CD4-positive, alpha-beta T cell (primary cell): Measurements from ENCODE around the gene PNKP. TPM values are rescaled to one million over a fixed set of nuclear protein-coding genes. Genes with fewer than 3 reads are reported as not detected.
A peak's percentile ranks its signal among the peaks of the same experiment; 100 is the strongest.

Source experiments
- ATAC-seq: fragments of 200-7000 bp; cut with Tn5 transposase; one replicate; pipeline ENCODE4 v1.10.0; 2022; ENCODE audit warnings: mild to moderate bottlenecking; ENCODE audit not compliant: poor library complexity
- CTCF ChIA-PET: fragments of 350-600 bp; sonication (Branson Sonifier 250); formaldehyde crosslinking; loops from one replicate; lab custom pipeline; 2021; ENCODE audit warnings: antibody characterized with exemption, inconsistent platforms; lab: Charles Lee
- POLR2A ChIA-PET: fragments of 350-600 bp; sonication (Branson Sonifier 250); formaldehyde crosslinking; loops from one replicate; lab custom pipeline; 2021; ENCODE audit warnings: antibody characterized with exemption, inconsistent platforms; lab: Charles Lee
- DNase-seq, 14 experiments: peaks; one replicate each; pipeline ENCODE4 v3.0.0-alpha.2; 2013 to 2020; ENCODE audit warnings: mixed read lengths in 2 of 14
- H3K27ac ChIP-seq, 2 donors: one replicate each; pipeline versions ENCODE4 v1.5.1 to v1.7.0; 2013; ENCODE audit warnings: low read length in 2 of 2, low read depth in 1 of 2, mild to moderate bottlenecking in 1 of 2
- H3K27me3 ChIP-seq, 2 experiments: 1 replicate in 1 of 2; 2 replicates in 1 of 2; pipeline versions ENCODE4 v1.6.1 to v1.7.0; 2013; ENCODE audit warnings: low read length in 2 of 2, control low read depth in 1 of 2, mild to moderate bottlenecking in 1 of 2, moderate library complexity in 1 of 2; ENCODE audit not compliant: insufficient read depth in 2 of 2, control insufficient read depth in 1 of 2
- H3K36me3 ChIP-seq: one replicate; pipeline ENCODE4 v1.6.1; 2013; ENCODE audit warnings: low read length, control low read depth; ENCODE audit not compliant: insufficient read depth
- H3K4me1 ChIP-seq: one replicate; pipeline ENCODE4 v1.6.1; 2013; ENCODE audit warnings: low read length, control low read depth; ENCODE audit not compliant: insufficient read depth
- H3K4me3 ChIP-seq: one replicate; pipeline ENCODE4 v1.5.1; 2013; ENCODE audit warnings: mild to moderate bottlenecking, low read length, moderate library complexity
- H3K9me3 ChIP-seq, 2 experiments: 1 replicate in 1 of 2; 2 replicates in 1 of 2; pipeline versions ENCODE4 v1.6.1 to v1.7.0; 2013; ENCODE audit warnings: low read length in 2 of 2, mild to moderate bottlenecking in 2 of 2, control low read depth in 1 of 2, moderate library complexity in 1 of 2; ENCODE audit not compliant: control insufficient read depth in 1 of 2, insufficient read depth in 1 of 2
- H3K27ac Mint-ChIP-seq: one replicate; pipeline ENCODE4 v1.8.0; 2020; ENCODE audit warnings: mixed read lengths
- H3K27me3 Mint-ChIP-seq: one replicate; pipeline ENCODE4 v1.8.0; 2021; ENCODE audit warnings: mixed read lengths
- H3K36me3 Mint-ChIP-seq: one replicate; pipeline ENCODE4 v1.8.0; 2021; ENCODE audit warnings: low read depth, mixed read lengths
- H3K4me1 Mint-ChIP-seq: one replicate; pipeline ENCODE4 v1.8.0; 2021; ENCODE audit warnings: low read depth, mixed read lengths
- H3K4me3 Mint-ChIP-seq: one replicate; pipeline ENCODE4 v1.8.0; 2020; ENCODE audit warnings: mild to moderate bottlenecking, mixed read lengths
- H3K9me3 Mint-ChIP-seq: one replicate; pipeline ENCODE4 v1.8.0; 2020; ENCODE audit warnings: mixed read lengths
- intact Hi-C, 2 experiments: fragments of 100-400 bp; cut with DNase I in 1 of 2; cut with micrococcal nuclease in 1 of 2; formaldehyde crosslinking; loops; one replicate each; pipeline versions ENCODE4 v1.15.1 to v1.9.0; 2023 to 2025; cut with DNase I, micrococcal nuclease
- total RNA-seq, 174 experiments: library from RNA in 2 of 174; stranded (reverse) in 2 of 174; gene quantifications; one replicate each; pipeline ENCODE4 v1.2.3 and lab custom pipeline; 2021 to 2026
- TF ChIP-seq, protein P1 (sequence below): fragments of 200-600 bp; IDR thresholded peaks from one replicate; pipeline ENCODE4 v1.8.0; 2022; ENCODE audit warnings: antibody characterized with exemption, mild to moderate bottlenecking

The PNKP gene
- total RNA-seq, 2 experiments from 2014 or later = 96.1 to 98.1 TPM

DNA sequence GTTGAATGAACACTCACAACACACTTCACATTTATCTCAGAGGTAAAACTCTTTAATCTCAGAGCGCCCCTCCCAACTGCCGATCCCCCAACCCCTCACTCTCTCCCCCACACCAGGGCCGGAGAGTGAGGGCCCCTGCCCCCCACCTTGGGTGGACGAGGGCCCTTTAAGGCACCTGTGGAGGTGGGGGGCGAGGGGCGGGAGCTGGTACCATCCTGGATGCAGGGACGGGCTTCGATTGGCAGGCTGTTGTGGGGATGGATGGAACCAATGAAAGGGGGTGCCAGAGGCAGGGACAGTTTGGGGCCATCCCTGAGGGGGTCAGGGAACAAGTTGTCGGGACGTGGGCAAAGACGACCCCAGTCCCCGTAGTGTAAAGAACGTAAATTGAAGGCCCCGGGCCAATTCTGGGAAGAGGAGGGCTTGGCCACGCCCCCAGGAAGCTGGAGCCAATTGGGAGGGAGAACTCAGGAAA is 1.7 kb upstream of the PNKP start:
- TF ChIP-seq, protein P1, sequence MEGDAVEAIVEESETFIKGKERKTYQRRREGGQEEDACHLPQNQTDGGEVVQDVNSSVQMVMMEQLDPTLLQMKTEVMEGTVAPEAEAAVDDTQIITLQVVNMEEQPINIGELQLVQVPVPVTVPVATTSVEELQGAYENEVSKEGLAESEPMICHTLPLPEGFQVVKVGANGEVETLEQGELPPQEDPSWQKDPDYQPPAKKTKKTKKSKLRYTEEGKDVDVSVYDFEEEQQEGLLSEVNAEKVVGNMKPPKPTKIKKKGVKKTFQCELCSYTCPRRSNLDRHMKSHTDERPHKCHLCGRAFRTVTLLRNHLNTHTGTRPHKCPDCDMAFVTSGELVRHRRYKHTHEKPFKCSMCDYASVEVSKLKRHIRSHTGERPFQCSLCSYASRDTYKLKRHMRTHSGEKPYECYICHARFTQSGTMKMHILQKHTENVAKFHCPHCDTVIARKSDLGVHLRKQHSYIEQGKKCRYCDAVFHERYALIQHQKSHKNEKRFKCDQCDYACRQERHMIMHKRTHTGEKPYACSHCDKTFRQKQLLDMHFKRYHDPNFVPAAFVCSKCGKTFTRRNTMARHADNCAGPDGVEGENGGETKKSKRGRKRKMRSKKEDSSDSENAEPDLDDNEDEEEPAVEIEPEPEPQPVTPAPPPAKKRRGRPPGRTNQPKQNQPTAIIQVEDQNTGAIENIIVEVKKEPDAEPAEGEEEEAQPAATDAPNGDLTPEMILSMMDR = no peak
- H3K4me1 Mint-ChIP-seq = peaks cover 35% of the 10 kb centered on the region
- POLR2A ChIA-PET = interaction anchor here (0.6 to 5.2 kb wide), 17 partner anchors 8 to 875 kb away, joined by 3 to 75 read pairs (median 5); partner anchors contain the start of genes AKT1S1, AP2A1, ATF5 and FUZ
- Histone ChIP-seq H3K9me3 (peaks cover 0 to 7% of the 10 kb centered on the region in 2 experiments), H3K36me3 (peaks cover 16% of the 10 kb centered on the region), H3K4me1 (peaks cover 67% of the 10 kb centered on the region), H3K27me3 (no peaks in the 10 kb centered on the region), H3K27ac (peak overlapping the region; percentile 68 to 76), H3K4me3 (peak overlapping the region; percentile 61)
- no peaks in the 10 kb centered on the region for H3K27me3 Mint-ChIP-seq
- H3K27ac Mint-ChIP-seq = no peak overlapping the region
- intact Hi-C loops = loop anchor here in 1 of 2 experiments (2.0 kb wide), 2 partner anchors 18 to 52 kb away; partner anchors contain the start of gene PTOV1
- CTCF ChIA-PET = interaction anchor here (1.0 kb wide), 2 partner anchors 19 to 152 kb away, joined by 4 read pairs; partner anchors contain the start of gene PTOV1
- no peaks in the 10 kb centered on the region for H3K9me3 Mint-ChIP-seq
- peaks cover 30% of the 10 kb centered on the region for H3K36me3 Mint-ChIP-seq
- DNase-seq (no peak), ATAC-seq (peak; percentile 5)
- peak overlapping the region; percentile 95 for H3K4me3 Mint-ChIP-seq

DNA sequence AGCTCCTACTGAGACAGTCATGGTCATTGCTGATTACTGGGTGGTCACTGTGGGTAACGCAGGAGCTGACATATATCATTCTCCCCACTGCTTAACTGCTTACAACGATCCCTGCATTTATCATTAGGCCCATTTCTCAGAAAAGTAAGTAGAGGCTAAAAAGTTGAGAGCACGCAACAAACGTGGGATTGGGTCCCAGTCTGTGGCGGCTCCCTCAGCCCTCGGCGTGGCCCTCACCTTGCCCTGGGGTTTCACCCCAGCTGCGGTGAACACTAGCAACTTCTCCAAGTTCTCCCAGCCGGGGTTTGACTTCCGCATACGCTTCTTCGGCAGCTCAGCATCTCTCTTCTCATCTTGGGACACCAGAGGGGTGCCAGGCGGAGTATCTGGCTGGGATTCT is 2.5 kb downstream of the PNKP start:
- no peak overlapping the region for H3K27ac ChIP-seq
- peaks cover 0 to 7% of the 10 kb centered on the region in 2 experiments for H3K9me3 ChIP-seq
- Mint-ChIP-seq H3K4me3 (peak overlapping the region; percentile 15), H3K9me3 (no peaks in the 10 kb centered on the region), H3K4me1 (peaks cover 28% of the 10 kb centered on the region), H3K27me3 (no peaks in the 10 kb centered on the region), H3K36me3 (peaks cover 50% of the 10 kb centered on the region), H3K27ac (peak overlapping the region; percentile 17)
- DNase-seq (no peak), ATAC-seq (no peak)
- H3K27me3 ChIP-seq = no peaks in the 10 kb centered on the region
- POLR2A ChIA-PET = interaction anchor here (5.2 kb wide), 1 partner anchor 12 kb away, joined by 63 read pairs; the partner anchor contains the start of genes AKT1S1 and TBC1D17
- peaks cover 48% of the 10 kb centered on the region for H3K36me3 ChIP-seq
- peaks cover 53% of the 10 kb centered on the region for H3K4me1 ChIP-seq
- H3K4me3 ChIP-seq = no peak overlapping the region
- TF ChIP-seq, protein P1 = no peak
- intact Hi-C loops = no loop called here
- CTCF ChIA-PET = no interaction called here

DNA sequence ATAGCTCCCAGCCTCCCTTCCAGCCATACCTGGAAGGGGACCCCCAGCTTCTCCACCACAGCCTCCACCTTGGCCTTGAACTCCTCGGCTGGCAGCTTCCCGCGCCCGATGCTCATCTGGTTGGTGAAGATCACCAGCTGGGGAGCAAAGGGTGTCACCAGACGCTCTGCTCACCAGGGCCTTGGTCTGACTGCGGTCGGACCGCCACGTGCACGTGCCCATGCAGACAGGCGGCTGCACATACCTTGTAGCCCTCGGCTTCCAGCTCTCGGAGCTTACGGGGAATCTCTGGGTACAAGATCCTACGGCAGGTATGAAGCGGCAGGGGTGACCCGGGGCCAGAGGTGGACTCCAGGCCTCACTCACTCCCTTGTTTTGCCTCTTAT is 3.4 kb downstream of the PNKP start:
- no peaks in the 10 kb centered on the region for H3K27me3 ChIP-seq
- H3K36me3 Mint-ChIP-seq = peaks cover 57% of the 10 kb centered on the region
- no peak overlapping the region for H3K27ac ChIP-seq
- ATAC-seq (no peak), DNase-seq (no peak)
- H3K27me3 Mint-ChIP-seq = no peaks in the 10 kb centered on the region
- ChIA-PET CTCF (interaction anchor here (0.5 kb wide), 1 partner anchor 244 kb away, joined by 3 read pairs; no protein-coding TSS in a partner anchor), POLR2A (interaction anchor here (1.1 kb wide), 1 partner anchor 13 kb away, joined by 5 read pairs; the partner anchor contains the start of gene PTOV1)
- no peaks in the 10 kb centered on the region for H3K9me3 Mint-ChIP-seq
- no peak overlapping the region for H3K4me3 Mint-ChIP-seq
- H3K27ac Mint-ChIP-seq = no peak overlapping the region
- TF ChIP-seq, protein P1 = no peak
- intact Hi-C loops = no loop called here
- H3K4me1 Mint-ChIP-seq = peaks cover 28% of the 10 kb centered on the region
- no peak overlapping the region for H3K4me3 ChIP-seq
- H3K9me3 ChIP-seq = peaks cover 0 to 7% of the 10 kb centered on the region in 2 experiments
- peaks cover 54% of the 10 kb centered on the region for H3K36me3 ChIP-seq
- H3K4me1 ChIP-seq = peaks cover 45% of the 10 kb centered on the region
